Measurements from ENCODE around the gene IQGAP2. TPM values are rescaled to one million over a fixed set of nuclear protein-coding genes. Genes with fewer than 3 reads are reported as not detected.

The IQGAP2 gene
- total RNA-seq, 1 donor from 2014 or later, result 1.3 TPM

GRCh38 chr5:76556511-76557221 lies 153.6 kb downstream of the IQGAP2 start:
- TF ChIP-seq CTCF (conservative IDR thresholded peaks at IDR 0.05; ENCODE audit: low read depth, low read length), result no peak
- no peak for DNase-seq (ENCODE audit: low read depth)
- no peak overlapping the region for H3K4me3 ChIP-seq (ENCODE audit: low read depth, low read length)

GRCh38 chr5:76560952-76561891 lies 158.1 kb downstream of the IQGAP2 start:
- no peak overlapping the region for H3K4me3 ChIP-seq (ENCODE audit: low read depth, low read length)
- no peak for TF ChIP-seq CTCF (conservative IDR thresholded peaks at IDR 0.05; ENCODE audit: low read depth, low read length)
- no peak for DNase-seq (ENCODE audit: low read depth)

GRCh38 chr5:76561959-76562358 lies 158.9 kb downstream of the IQGAP2 start:
- TF ChIP-seq CTCF (conservative IDR thresholded peaks at IDR 0.05; ENCODE audit: low read depth, low read length), result no peak
- H3K4me3 ChIP-seq (ENCODE audit: low read depth, low read length), result no peak overlapping the region
- no peak for DNase-seq (ENCODE audit: low read depth)

GRCh38 chr5:76565009-76565408 lies 161.9 kb downstream of the IQGAP2 start:
- no peak for DNase-seq (ENCODE audit: low read depth)
- no peak for TF ChIP-seq CTCF (conservative IDR thresholded peaks at IDR 0.05; ENCODE audit: low read depth, low read length)
- H3K4me3 ChIP-seq (ENCODE audit: low read depth, low read length), result no peak overlapping the region

GRCh38 chr5:76570153-76570552 lies 167.1 kb downstream of the IQGAP2 start:
- H3K4me3 ChIP-seq (ENCODE audit: low read depth, low read length), result no peak overlapping the region
- no peak for DNase-seq (ENCODE audit: low read depth)
- no peak for TF ChIP-seq CTCF (conservative IDR thresholded peaks at IDR 0.05; ENCODE audit: low read depth, low read length)

- TF ChIP-seq CTCF (conservative IDR thresholded peaks at IDR 0.05; ENCODE audit: low read depth, low read length), result peak; percentile 20
- DNase-seq (ENCODE audit: low read depth), result no peak
- H3K4me3 ChIP-seq (ENCODE audit: low read depth, low read length), result no peak overlapping the region
Observed at GRCh38 chr5:76571559-76571958, 168.5 kb downstream of the IQGAP2 start.
